Amniotic epithelial cell (primary cell): ENCODE data around the gene RHBDF2.
"Not testable (repeated sequence)": the region's sequence is repeated elsewhere in the genome, so short reads cannot be mapped to it uniquely, and the experiment has no call there.

Experiments
- DNase-seq: peaks from one replicate; pipeline ENCODE4 v3.0.0-alpha.2; 2010; ENCODE audit warnings: low read depth

The RHBDF2 gene

DNA sequence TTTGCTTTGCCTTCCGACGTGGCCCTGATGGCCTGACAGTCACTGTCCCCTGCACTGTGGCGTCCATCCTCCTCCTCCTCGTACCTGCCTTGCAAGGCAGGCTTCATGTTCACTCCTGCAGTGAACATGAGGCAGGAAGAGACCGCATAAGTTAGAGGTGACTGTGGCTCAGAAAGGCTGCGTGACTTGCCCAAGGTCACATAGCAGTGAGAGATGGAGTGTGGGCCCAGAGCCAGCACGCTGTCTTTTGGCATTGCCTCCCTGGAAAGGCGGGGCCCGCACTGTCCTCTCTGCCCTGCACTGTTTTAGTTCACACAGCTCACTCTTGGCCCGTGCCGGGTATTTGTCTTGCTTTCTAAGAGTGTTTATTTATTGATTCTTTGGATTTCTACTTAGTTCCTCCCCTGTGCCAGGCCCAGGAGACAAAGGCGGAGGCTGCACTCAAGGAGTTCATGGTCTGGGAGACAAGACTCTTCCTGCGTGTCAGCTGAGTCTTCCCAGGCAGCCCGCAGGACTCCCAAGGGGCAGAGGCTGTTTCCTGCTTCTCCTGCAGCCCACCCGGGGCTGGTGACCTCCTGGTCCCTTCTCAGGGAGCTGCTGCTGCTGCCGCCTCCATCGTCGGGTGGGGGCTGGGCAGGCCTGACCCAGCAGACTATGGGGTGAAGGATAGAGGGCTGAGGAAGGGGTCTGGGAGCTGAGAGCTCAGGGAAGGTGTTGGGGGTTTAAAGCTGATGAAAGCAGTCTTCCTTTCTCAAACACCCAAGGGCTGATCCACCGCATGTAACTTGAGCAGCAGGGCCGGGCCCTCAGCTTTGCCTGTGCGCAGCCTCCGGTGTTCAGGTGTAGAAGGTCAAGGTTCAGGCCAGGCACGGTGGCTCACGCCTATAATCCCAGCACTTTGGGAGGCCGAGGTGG lies 23.6 kb upstream of the RHBDF2 start:
- DNase-seq, result no peak

- no peak for DNase-seq
Observed at GRCh38 chr17:76523084-76524037, 22.1 kb upstream of the RHBDF2 start.

DNA sequence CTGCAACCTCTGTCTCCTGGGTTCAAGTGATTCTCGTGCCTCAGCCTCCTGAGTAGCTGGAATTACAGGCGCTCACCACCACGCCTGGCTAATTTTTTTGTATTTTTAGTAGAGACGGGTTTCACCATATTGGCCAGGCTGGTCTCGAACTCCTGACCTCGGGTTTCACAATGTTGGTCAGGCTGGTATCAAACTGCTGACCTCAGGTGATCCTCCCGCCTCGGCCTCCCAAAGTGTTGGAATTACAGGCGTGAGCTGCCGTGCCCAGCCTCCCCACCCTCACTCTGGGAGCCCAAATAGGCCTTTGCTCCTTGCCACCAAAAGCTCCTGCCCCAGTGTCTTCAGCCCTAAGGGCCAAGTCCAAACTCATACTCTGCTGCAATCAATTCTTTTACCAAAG lies 20.5 kb upstream of the RHBDF2 start:
- not testable (repeated sequence) for DNase-seq

DNA sequence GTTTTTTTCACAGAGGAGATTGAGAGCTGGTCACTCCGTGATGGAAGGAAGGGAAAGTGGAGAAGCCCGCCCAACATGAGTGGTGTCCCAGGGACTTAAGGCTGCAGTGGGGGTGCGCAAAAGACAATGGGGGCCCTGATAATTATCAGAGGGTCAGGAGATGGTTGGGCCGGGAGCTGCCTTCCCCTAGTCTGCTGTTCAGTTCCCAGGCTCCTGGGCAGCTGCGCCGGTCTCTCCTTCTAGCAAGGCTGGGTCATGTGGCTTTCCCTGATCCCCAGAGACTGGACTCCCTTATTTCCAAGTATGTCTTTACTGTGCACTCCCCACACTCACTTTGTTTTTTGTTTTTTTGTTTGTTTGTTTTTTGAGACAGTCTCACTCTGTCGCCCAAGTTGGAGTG lies 20.0 kb upstream of the RHBDF2 start:
- DNase-seq, result no peak

- no peak for DNase-seq
Observed at GRCh38 chr17:76519048-76519966, 18.1 kb upstream of the RHBDF2 start.

DNA sequence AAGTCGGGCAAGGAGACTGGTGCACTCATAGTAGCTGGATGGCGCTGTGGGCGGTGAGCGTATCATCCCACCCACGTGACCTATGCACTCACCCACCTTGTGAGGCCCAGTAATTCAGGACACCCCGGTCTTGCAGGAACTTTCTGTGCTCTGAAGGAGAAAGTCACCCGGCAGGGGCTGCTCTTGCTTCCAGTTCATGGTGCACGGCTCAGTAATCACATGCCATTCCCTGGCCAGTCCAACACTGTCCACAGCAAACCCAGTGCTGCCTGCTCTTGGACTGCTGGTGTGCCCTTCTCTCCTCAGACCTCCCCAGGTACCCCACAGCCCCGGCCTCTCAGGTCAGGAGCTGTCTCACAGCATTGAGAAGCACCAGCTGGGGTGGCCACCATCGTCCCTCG lies 16.4 kb upstream of the RHBDF2 start:
- DNase-seq, result peak; percentile 24

DNA sequence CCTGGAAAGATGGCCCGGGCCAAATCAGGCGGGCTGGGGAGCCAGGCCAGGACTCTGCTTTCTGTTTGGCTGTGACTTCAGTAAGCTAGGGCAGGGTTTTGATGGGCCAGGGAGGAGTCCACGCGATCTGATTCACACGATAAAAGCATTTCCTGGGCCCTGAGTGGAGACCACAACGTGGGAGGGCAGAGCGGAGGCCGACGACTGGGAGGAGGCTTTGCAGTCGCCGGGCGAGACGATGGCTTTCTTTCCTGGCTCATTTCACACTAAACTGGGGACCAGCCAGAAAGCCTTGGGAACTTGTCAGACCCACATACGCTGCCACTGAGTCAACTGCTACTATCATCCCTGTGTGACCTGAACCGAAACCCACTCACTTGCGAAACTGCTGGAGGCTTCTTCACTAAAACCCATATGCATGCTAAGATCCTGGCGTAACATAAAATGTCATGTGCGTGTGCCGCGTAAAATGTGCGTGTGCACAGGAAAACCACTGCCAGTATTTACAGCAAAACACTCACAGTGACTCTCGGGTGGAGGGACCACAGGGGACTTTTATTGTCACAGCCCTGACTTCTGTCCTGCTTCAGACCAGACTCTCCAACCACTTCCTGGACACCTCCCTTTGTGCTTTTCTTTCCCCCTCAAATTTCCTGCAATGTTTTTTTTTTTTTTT lies 14.2 kb upstream of the RHBDF2 start:
- DNase-seq, result peak; percentile 83

- DNase-seq, result not testable (repeated sequence)
Observed at GRCh38 chr17:76514355-76514754, 13.1 kb upstream of the RHBDF2 start.

- no peak for DNase-seq
Observed at GRCh38 chr17:76513306-76513692, 12.1 kb upstream of the RHBDF2 start.

DNA sequence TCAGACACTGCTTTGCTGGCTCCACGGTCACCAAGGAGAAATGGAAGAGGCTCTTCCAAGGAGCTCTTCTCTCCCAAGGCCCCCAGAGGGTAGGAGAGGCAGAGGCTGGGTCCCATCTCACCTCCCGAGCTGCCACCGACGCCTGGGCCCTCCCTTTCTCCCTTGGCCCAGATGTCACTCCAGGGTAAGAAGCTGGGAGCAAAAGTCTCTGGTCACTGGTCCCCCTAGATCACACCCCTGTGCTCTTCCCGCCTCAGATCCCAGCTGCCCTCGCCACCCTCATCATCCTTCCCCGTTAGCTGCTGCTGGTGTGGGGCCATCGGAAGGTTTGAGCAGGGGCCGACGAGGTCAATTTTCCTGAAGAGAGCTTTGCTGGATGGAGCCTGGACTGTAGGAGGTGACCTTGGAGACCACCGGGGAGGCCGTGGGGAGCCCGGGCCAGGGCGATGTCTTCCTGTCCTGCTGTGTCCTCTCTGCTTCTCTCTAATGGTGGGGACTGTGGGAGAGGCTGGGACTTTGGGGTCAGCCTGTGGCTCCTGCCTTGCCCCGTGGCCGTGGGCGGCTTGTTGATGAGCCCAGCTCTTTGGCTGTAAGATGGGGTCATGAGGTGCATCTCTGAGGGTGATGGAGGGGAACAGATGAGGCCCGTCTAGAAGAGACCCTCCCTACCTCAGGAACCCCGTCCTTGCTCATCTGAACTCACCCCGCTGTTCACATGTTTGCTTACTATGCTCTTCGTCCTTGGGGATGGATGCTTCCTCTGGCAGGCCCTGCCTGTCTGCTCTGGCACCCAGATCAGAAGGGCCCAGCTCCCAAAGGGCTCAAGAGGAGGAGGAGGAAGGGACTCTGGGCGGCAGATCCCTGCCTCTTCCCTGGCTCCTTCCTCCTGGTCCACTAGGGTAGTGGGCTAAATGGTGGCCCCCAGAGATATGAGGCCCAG lies 11.4 kb upstream of the RHBDF2 start:
- no peak for DNase-seq

DNA sequence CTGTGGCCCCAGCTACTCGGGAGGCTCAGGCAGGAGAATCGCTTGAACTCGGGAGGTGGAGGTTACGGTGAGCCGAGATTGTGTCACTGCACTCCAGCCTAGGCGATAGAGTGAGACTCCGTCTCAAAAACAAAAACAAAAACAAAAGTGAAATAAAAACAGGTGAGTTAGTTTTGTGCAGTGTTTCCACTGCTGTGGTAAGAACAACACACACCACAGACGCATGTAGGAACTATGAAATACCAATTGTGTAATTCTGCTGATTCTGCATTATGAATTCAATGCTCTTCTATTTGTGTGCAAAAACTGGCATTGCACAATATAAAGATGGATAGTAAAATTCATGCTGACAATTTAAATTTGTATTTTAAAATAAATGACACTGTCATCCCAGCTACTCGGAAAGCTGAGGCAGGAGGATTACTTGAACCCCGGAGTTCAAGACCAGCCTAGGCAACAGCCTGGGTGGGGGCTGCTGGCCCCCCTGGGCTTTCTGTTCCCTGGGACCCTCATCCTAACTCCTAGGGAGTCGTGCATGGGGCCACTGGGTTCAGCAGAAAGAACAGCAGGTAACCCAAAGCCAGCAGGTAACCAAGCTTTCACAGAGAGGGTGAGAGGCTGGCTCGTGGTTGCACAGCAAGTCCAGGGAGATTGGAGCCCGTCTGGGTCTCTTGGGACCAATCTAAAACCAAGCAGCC lies 10.6 kb upstream of the RHBDF2 start:
- DNase-seq, result peak; percentile 60

GRCh38 chr17:76510831-76511244 lies 9.6 kb upstream of the RHBDF2 start:
- DNase-seq, result no peak

GRCh38 chr17:76508472-76509063 lies 7.3 kb upstream of the RHBDF2 start:
- not testable (repeated sequence) for DNase-seq

GRCh38 chr17:76506408-76507345 lies 5.5 kb upstream of the RHBDF2 start:
- peak; percentile 37 for DNase-seq

GRCh38 chr17:76504117-76504516 lies 2.9 kb upstream of the RHBDF2 start:
- no peak for DNase-seq

DNA sequence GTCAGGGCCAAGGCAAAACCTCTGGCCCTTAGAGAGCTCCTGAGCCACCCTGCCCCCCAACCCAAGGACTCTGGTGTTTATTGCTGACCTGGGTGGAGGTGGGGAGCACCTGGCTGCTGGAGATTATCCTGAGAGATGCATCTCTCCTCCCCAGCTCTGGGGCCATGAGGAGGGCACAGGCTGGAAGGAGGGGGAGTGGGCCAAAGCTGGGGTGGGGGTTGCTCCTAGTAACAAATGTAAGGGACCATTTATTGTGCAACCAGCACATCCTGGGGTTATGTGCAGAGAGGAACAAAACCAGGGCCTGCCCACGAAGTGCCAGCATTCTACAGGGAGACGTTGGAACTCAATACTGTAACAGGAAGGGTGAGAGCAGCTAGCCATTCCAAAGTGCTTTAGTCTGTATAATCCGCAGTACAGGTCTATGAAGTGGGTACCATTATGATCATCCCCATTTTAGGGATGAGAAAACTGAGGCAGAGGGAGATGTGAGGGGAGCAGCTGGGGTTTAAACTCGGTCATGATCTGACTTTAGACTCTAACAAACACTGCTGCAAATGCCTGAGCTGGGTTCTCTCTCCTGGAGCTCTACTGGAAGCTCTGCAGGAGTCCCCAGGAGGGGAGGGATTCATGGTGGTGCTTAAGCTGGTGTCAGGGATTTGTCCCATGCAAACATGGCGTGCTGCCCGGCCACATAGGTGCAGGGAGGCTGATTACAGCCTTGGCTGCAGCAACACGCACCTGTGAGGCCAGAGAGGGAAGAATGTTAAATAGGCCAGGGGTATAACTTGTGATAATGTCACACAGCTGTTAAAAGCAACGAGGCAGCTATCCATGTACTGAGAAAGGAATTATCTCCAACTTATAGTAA lies 1.4 kb upstream of the RHBDF2 start:
- no peak for DNase-seq

DNA sequence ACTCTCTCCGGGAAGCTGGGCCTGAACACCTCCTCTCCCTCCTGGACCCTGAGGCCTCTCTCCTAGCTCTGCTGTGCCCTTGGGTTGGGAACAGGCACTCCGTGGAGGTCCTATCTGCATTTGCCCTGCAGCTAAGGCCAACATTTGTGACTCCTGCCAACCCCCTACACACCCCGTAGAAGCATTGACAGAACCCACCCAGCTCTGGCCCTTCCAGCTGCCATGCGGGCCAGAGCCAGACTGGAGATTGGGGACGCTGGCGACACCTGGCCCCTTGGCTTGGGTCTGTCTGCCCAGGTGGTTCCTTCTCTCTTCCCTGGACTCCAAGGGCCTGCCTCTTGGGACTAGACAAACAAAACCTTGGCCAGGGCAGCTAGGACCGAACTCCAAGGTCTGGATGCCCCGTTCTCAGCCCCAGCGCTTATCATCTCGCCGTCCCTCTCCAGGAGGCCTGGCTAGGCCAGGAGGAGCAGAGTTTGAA lies 644 bp upstream of the RHBDF2 start:
- no peak for DNase-seq
